GM21825 (cell line): Measurements from ENCODE around the gene TBX22.
"Not testable (repeated sequence)": the region's sequence is repeated elsewhere in the genome, so short reads cannot be mapped to it uniquely, and the experiment has no call there.

Experiments used
- ATAC-seq: cut with Tn5 transposase; IDR thresholded peaks from one replicate; pipeline ENCODE4 v1.9.1; 2021; ENCODE audit warnings: mild to moderate bottlenecking, moderate library complexity; ENCODE audit not compliant: unreplicated experiment

The TBX22 gene, protein sequence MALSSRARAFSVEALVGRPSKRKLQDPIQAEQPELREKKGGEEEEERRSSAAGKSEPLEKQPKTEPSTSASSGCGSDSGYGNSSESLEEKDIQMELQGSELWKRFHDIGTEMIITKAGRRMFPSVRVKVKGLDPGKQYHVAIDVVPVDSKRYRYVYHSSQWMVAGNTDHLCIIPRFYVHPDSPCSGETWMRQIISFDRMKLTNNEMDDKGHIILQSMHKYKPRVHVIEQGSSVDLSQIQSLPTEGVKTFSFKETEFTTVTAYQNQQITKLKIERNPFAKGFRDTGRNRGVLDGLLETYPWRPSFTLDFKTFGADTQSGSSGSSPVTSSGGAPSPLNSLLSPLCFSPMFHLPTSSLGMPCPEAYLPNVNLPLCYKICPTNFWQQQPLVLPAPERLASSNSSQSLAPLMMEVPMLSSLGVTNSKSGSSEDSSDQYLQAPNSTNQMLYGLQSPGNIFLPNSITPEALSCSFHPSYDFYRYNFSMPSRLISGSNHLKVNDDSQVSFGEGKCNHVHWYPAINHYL

DNA sequence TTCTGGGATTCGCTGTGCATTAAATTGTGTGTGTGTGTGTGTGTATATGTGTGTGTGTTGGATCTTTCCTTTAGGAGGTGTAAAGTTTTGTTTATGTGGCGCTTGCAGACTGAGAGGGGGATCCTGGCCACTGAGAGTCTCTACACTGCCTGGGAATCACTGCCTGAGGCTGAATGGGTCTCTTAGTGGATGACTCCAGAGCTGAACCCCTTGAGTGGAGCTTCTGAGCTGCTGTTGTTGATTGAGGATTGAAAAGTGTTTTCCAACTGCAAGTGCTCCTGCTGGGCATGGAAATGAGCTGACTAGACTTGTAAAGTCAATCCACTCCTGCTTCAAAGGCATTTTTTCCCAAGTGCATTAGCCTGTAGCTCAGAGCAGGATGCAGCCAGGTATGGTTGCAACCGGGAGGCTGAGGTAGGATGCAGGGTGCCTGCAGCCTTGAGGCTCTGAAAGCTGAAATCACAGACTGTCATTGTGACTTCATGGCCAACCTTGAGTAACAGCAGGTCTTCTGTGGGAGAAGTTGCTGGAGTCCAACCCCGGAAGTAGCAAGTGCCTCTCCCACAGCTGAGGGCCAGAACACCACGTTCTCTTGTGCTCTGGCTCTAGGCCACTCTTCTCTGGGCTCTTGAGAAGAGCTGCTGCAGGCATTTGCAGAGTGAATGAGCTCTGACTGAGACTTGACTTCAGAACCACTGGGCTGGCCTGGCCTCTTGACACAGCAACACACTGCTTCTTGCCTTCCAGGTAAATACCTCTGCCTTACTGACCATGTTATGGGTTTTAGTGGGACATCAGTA lies at the start of gene TBX22:
TBX22 (plus strand) TSS at position 613 of the 800 bp plus-strand sequence. CDS start 7,517 bp downstream, outside the sequence.
- ATAC-seq = no peak

DNA sequence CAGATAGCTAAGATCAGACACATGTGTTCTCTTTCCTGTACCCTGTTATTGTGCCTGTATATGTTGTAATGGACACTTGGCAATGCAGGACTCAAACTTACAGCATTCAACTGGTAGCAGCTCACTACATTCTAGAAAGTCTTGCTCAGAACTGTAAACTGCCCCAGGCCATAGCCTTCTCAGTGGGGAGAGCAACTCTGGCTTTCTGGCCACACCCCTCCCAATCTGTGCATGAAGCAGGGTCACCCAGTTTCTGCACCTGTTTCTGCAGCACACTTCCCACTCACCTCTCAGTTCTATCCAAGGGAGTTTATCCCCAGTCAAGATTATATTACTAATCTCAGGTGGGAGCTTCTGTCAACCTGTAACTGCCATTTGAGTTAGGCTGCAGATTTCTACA lies 38.9 kb upstream of the TBX22 start:
- no peak for ATAC-seq

DNA sequence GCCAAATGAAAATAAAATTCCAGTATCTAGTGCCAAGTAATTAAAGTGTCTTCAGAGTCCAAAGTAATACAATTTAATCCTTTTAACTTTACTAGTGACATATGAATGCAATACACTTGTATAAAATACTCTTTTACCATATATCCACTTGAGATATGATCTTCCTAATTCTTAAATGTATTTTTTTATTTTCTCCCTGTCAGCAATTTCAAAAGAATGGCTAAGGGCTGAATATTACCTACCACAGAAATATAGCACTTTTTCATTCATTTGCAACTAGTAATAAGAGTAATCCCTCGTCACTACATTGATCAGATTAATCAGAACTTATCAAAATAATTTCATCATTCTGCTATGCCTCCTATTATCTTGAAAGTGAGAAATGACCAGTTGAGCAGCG lies 10.1 kb upstream of the TBX22 start:
- ATAC-seq = no peak

DNA sequence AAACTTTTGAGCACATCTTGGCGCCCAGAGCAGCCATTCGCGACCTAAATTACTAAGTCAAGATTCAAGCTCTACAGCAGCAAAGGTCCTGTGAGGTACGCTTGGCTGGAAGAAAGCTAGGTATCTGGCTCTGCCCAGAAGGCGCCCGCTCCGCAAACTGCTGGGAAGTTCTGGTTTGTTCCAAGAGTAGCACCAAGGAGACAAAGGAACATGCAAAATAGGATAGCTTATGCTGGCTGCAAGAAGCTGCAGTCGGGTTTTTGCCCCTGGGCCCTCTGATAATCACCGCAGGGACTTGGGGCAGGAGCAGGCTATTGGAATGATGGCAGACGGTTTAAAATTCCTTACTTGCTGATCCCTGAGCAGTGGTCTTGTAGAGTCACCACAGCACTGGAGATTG lies 3.0 kb upstream of the TBX22 start:
- no peak for ATAC-seq

DNA sequence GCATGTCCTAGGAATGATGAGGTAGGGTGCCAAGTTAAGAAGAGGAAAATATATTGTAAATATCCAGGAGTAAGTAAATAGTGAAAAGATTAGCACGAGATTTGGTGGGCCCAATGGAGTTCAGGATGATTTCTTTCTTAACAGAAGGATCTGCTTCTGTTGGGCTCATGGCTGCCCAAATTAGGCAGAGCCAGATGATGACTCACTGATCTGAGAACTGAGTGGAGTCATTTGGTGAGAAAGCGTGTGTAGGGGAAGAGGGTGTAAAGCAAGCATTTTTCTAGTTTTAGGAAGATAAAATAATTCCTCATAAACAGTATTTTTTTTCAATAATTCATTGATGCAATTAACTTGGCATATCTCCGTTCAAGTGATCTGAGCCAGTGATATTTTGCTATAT lies 1.6 kb downstream of the TBX22 start:
- ATAC-seq = no peak

DNA sequence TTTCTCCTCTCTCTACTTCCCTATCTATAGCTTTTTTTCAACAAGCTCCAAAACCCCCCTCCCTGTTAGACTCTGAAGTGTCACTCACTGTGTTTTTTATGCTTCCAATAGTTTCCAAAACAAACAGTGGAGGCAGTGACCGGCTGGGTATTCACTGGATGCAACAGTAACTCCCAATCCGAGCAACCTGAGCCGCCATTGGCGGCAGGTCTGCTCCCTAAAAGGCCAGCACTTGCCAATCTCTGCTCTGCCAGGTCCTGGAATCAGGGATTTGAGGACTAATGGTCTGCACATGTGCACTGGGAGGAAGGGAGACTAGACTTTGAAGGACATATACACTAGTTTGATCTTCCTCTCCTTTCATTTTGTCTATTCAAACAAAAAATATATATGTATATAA lies 7.1 kb downstream of the TBX22 start:
- no peak for ATAC-seq

- no peak for ATAC-seq
Measured at GRCh38 chrX:80022363-80023031, 7.9 kb downstream of the TBX22 start.

DNA sequence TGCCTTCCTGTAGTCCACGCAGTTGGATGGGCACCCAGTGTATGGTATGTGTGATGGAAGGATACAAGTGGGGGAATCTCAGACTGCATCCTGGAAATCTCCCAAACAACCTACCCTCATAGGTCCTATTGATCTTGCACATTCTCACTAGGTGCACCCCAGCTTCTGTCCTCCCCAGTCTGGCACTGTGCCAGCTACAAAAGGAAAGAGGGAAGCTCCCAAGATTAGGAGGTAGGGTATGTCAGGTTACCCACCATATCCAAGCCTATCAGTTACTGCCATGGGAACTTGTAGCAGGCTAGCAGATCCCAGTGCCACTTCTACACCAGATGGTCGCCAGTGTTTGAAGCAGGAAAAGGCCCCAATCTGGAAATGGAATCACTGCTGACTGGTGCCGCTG lies 11.6 kb downstream of the TBX22 start:
- ATAC-seq = no peak

GRCh38 chrX:80066156-80066555 lies 51.6 kb downstream of the TBX22 start:
- ATAC-seq = not testable (repeated sequence)

DNA sequence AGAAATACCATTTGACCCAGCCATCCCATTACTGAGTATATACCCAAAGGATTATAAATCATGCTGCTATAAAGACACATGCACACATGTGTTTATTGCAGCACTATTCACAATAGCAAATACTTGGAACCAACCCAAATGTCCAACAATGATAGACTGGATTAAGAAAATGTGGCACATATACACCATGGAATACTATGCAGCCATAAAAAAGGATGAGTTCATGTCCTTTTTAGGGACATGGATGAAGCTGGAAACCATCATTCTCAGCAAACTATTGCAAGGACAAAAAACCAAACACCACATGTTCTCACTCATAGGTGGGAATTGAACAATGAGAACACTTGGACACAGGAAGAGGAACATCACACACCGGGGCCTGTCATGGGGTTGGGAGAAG lies 61.1 kb downstream of the TBX22 start:
- not testable (repeated sequence) for ATAC-seq
